HepG2 (cell line): ENCODE measurements around the gene UBL7. TPM values are rescaled to one million over a fixed set of nuclear protein-coding genes. Genes with fewer than 3 reads are reported as not detected.
A peak's percentile ranks its signal among the peaks of the same experiment; 100 is the strongest.

ENCODE experiments used
- DNMT3B ChIP-seq: conservative IDR thresholded peaks from 2 replicates; pipeline ENCODE4 v1.6.1; 2016; ENCODE audit warnings: missing biosample characterization, control low read depth
- EED ChIP-seq: sonication (generic); formaldehyde crosslinking; IDR thresholded peaks from 2 replicates; pipeline ENCODE4 v1.5.0; 2020; ENCODE audit warnings: mild to moderate bottlenecking, missing genetic modification reagents
- ESRRA ChIP-seq: sonication (generic); formaldehyde crosslinking; IDR thresholded peaks from 2 replicates; pipeline ENCODE4 v1.5.1; 2020; ENCODE audit warnings: mild to moderate bottlenecking, low read depth, missing genetic modification reagents
- GPN1 ChIP-seq: sonication (generic); formaldehyde crosslinking; IDR thresholded peaks from 2 replicates; pipeline ENCODE4 v1.5.1; 2020; ENCODE audit warnings: missing genetic modification reagents, borderline replicate concordance
- NFKBIZ ChIP-seq: IDR thresholded peaks from 2 replicates; pipeline ENCODE4 v1.6.1; 2018; ENCODE audit warnings: missing genetic modification reagents, missing compliant biosample characterization
- POLR2A ChIP-seq, 2 experiments: IDR thresholded peaks; 2 replicates each; pipeline ENCODE4 v1.6.1; 2011; ENCODE audit warnings: low read depth in 2 of 2, low read length in 2 of 2, mild to moderate bottlenecking in 1 of 2, moderate library complexity in 1 of 2; ENCODE audit not compliant: insufficient read depth in 1 of 2
- SP4 ChIP-seq: sonication (generic); formaldehyde crosslinking; IDR thresholded peaks from 2 replicates; pipeline ENCODE4 v1.8.1; 2023; ENCODE audit warnings: mild to moderate bottlenecking, missing genetic modification reagents
- STAT5B ChIP-seq: sonication (generic); formaldehyde crosslinking; IDR thresholded peaks from 2 replicates; pipeline ENCODE4 v1.4.0; 2020; ENCODE audit warnings: missing genetic modification reagents
- TAF15 ChIP-seq: fragments of 200-400 bp; formaldehyde crosslinking; IDR thresholded peaks from one replicate; pipeline ENCODE4 v1.6.1; 2018; ENCODE audit warnings: mild to moderate bottlenecking, low read depth, low read length; ENCODE audit not compliant: poor library complexity, severe bottlenecking
- YEATS2 ChIP-seq: sonication (generic); formaldehyde crosslinking; IDR thresholded peaks from 2 replicates; pipeline ENCODE4 v1.4.0; 2020; ENCODE audit warnings: missing genetic modification reagents, borderline replicate concordance
- ZBTB26 ChIP-seq: IDR thresholded peaks from 2 replicates; pipeline ENCODE4 v1.6.1; 2016; ENCODE audit warnings: missing compliant biosample characterization, missing genetic modification reagents, borderline replicate concordance
- ZBTB33 ChIP-seq: sonication (generic); formaldehyde crosslinking; IDR thresholded peaks from 2 replicates; pipeline ENCODE4 v1.4.0; 2020; ENCODE audit warnings: missing genetic modification reagents
- ZNF136 ChIP-seq: sonication (generic); formaldehyde crosslinking; IDR thresholded peaks from 2 replicates; pipeline ENCODE4 v1.8.1; 2022; ENCODE audit warnings: low read depth, mild to moderate bottlenecking, moderate library complexity, missing genetic modification reagents
- ZNF343 ChIP-seq: sonication (generic); formaldehyde crosslinking; IDR thresholded peaks from 2 replicates; pipeline ENCODE4 v1.4.0; 2020; ENCODE audit warnings: mild to moderate bottlenecking, missing genetic modification reagents
- ZNF441 ChIP-seq: sonication (generic); formaldehyde crosslinking; IDR thresholded peaks from 2 replicates; pipeline ENCODE4 v1.7.0; 2021; ENCODE audit warnings: missing genetic modification reagents, borderline replicate concordance
- ZNF605 ChIP-seq: sonication (generic); formaldehyde crosslinking; IDR thresholded peaks from 2 replicates; pipeline ENCODE4 v1.8.0; 2022; ENCODE audit warnings: mild to moderate bottlenecking, missing genetic modification reagents
- polyA plus RNA-seq, 8 experiments: library from polyadenylated mRNA; depleted of rRNA in 3 of 8; stranded (reverse) in 7 of 8; unstranded in 1 of 8; fragments of >200 nt; fragmentation: Illumina TruSeq in 4 of 8; extraction: Trizol in 4 of 8; gene quantifications; 2 replicates each; pipeline versions ENCODE4 v1.2.1 to v1.2.3, GENCODE V29; 2011 to 2016; ENCODE audit warnings: low read depth in 4 of 8, missing spikeins in 1 of 8, mixed read lengths in 1 of 8; ENCODE audit not compliant: insufficient read depth in 1 of 8
- total RNA-seq, 5 experiments: library from RNA; depleted of rRNA; stranded (reverse); fragments of >200 nt; fragmentation: Illumina TruSeq; extraction: Trizol; gene quantifications; 2 replicates each; pipeline ENCODE4 v1.2.3, GENCODE V29; 2016; ENCODE audit warnings: low read depth in 1 of 5
- TF ChIP-seq, protein P1 (sequence below): sonication (generic); formaldehyde crosslinking; IDR thresholded peaks from 2 replicates; pipeline ENCODE4 v1.5.0; 2020; ENCODE audit warnings: mild to moderate bottlenecking, missing genetic modification reagents
- TF ChIP-seq, protein P2 (sequence below): sonication (generic); formaldehyde crosslinking; IDR thresholded peaks from 2 replicates; pipeline ENCODE4 v1.4.0; 2020; ENCODE audit warnings: low read depth, mild to moderate bottlenecking, missing genetic modification reagents

Gene UBL7
- total and polyA plus RNA-seq, 2 of the 13 experiments (the other 11 are each of a cell fraction or from before 2014, with no cell fraction given) = 55.0 to 63.5 TPM

DNA sequence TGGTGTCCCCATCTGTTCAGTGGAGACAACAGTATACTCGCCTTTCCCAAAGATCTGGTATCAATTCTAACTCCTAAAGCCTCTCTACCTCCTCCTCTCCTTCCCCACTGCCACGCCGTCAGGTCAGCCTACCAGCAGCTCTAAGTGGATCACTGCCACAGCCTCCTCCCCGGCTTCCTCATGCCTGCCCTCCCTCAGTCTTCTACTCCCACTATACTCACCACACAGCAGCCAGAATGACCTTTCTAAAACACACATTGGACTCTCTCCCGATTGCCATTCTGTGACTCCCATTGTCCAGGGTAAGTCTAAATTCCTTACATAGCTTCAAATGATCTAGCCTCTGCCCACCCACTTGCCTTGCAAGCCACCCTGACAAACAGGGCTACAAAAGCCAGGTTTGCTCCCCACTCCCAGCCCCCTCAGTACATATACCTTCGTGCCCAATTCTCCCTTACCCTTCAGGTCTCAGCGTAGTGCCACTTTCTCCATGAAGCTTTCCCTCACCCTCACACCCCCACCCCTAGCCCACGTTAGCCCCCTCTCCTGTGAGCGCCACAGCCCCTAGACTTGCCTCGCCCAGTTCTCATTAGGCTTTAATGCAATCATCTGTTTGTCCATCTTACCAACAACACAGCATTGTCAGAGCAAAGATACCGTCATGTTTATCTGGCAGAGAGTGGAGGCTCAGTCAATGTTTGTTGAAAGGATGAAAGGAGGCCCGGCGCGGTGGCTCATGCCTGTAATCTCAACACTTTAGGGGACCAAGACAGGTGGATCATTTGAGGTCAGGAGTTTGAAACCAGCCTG, 17.7 kb downstream of the UBL7 start (continued):
- TF ChIP-seq, protein P1, sequence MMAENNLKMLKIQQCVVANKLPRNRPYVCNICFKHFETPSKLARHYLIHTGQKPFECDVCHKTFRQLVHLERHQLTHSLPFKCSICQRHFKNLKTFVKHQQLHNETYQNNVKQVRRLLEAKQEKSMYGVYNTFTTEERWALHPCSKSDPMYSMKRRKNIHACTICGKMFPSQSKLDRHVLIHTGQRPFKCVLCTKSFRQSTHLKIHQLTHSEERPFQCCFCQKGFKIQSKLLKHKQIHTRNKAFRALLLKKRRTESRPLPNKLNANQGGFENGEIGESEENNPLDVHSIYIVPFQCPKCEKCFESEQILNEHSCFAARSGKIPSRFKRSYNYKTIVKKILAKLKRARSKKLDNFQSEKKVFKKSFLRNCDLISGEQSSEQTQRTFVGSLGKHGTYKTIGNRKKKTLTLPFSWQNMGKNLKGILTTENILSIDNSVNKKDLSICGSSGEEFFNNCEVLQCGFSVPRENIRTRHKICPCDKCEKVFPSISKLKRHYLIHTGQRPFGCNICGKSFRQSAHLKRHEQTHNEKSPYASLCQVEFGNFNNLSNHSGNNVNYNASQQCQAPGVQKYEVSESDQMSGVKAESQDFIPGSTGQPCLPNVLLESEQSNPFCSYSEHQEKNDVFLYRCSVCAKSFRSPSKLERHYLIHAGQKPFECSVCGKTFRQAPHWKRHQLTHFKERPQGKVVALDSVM (CRISPR knock-in tag) = peak; percentile 95
- TF ChIP-seq ESRRA (CRISPR knock-in tag) (peak; percentile 84), ZNF343 (CRISPR knock-in tag) (no peak), EED (CRISPR knock-in tag) (no peak), ZNF441 (no peak), POLR2A (IDR thresholded peaks at IDR 0.05; ENCODE audit: insufficient read depth in 1 of 2, low read depth in 2 of 2, low read length in 2 of 2) (peak in 1 of 2 experiments; percentile 82; a peak in 3 of 4 replicates), GPN1 (CRISPR knock-in tag) (no peak), SP4 (CRISPR knock-in tag) (no peak), ZNF605 (CRISPR knock-in tag) (no peak), ZBTB26 (CRISPR knock-in tag) (peak; percentile 42; the same call in 1 of the 2 replicates), DNMT3B (CRISPR knock-in tag) (no peak), YEATS2 (no peak; the same call in 1 of the 2 replicates), TAF15 (no peak), STAT5B (CRISPR knock-in tag) (peak; percentile 69; the same call in 1 of the 2 replicates), ZBTB33 (CRISPR knock-in tag) (no peak), NFKBIZ (no peak), ZNF136 (CRISPR knock-in tag) (no peak)
- TF ChIP-seq, protein P2, sequence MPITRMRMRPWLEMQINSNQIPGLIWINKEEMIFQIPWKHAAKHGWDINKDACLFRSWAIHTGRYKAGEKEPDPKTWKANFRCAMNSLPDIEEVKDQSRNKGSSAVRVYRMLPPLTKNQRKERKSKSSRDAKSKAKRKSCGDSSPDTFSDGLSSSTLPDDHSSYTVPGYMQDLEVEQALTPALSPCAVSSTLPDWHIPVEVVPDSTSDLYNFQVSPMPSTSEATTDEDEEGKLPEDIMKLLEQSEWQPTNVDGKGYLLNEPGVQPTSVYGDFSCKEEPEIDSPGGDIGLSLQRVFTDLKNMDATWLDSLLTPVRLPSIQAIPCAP (CRISPR knock-in tag) = no peak
